ENCODE measurements around the gene C16orf86. TPM values are rescaled to one million over a fixed set of nuclear protein-coding genes. Genes with fewer than 3 reads are reported as not detected.

C16orf86 gene
- total and polyA plus RNA-seq, 2 of the 8 experiments (the other 6 are each of a cell fraction or from before 2014, with no cell fraction given) = 1.4 to 2.3 TPM

DNA sequence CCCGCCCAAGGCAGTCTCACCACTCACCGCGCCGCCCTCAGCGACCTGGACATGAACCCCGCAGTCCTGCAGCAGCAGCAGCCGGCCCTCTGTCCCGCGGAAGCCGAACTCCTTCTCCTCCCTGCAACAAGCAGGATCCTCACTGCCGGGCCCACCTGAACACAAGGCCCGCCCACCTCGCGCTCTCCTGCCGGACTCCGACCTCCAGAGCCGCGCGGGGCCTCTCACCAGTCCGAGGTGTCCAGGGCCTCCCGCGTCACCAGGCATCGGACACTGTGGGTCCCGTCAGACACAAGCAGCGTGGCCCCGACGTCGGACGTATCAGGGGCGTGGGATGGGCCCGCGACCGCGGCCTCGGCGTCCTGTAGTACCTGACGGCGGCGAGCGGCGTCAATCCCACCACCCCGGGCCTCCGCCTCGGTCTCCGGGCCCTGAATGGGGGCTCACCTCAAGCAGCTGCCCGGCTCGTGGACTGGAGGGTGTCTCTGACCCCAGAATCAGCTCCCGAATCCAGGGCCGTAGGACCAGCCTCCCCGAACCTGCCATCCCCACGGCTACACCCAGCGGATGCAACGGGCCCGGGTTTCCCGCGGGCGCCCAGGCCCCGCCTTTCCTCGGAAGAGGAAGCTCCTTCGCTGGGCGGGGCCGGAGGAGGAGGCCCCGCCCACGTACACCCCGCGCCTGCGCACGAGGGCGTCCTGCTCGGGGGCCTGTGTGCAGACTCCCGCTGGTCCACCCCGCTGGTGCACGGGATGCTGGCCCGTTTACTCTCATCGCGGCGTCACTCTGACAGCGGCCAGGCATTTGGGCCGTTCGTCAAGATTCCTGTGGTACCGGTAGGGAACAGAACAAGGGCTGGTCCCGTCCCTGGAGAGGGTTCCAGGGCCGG, 6.7 kb upstream of the C16orf86 start, which contains the start of gene ACD (continued):
- TF ChIP-seq TAF7 (optimal IDR thresholded peaks at IDR 0.05; ENCODE audit: borderline replicate concordance, low read depth, low read length) (no peak), PHF8 (conservative IDR thresholded peaks at IDR 0.05; ENCODE audit: low read depth, low read length) (peak; percentile 59), YY1 (IDR thresholded peaks at IDR 0.05; ENCODE audit: low read depth, low read length) (no peak), TCF12 (IDR thresholded peaks at IDR 0.05; ENCODE audit: low read depth, low read length) (no peak), KDM4A (IDR thresholded peaks at IDR 0.05; ENCODE audit: low read depth, low read length, severe bottlenecking) (peak; percentile 87), TBP (IDR thresholded peaks at IDR 0.05; ENCODE audit: low read depth, low read length) (no peak), SIN3A (conservative IDR thresholded peaks at IDR 0.05 in 1 of 2, IDR thresholded peaks at IDR 0.05 in 1 of 2; ENCODE audit: low read depth in 1 of 2, low read length in 2 of 2) (peak in 1 of 2 experiments; percentile 73; a peak in 2 of 4 replicates), TEAD4 (IDR thresholded peaks at IDR 0.05; ENCODE audit: low read depth, low read length) (no peak), RBBP5 (IDR thresholded peaks at IDR 0.05; ENCODE audit: borderline replicate concordance, low read depth, low read length) (no peak; the same call in 1 of the 2 replicates), SIX5 (IDR thresholded peaks at IDR 0.05; ENCODE audit: low read depth, low read length) (no peak), SRF (IDR thresholded peaks at IDR 0.05; ENCODE audit: low read depth, low read length) (no peak), CHD2 (IDR thresholded peaks at IDR 0.05; ENCODE audit: low read length) (no peak), MAFK (IDR thresholded peaks at IDR 0.05; ENCODE audit: low read depth, low read length) (no peak), GTF2F1 (IDR thresholded peaks at IDR 0.05; ENCODE audit: borderline replicate concordance, low read depth, low read length) (no peak), RNF2 (IDR thresholded peaks at IDR 0.05; ENCODE audit: borderline replicate concordance, low read depth, low read length, missing control alignments, poor library complexity, severe bottlenecking) (no peak), ZNF274 (IDR thresholded peaks at IDR 0.05; ENCODE audit: borderline replicate concordance, extremely low read depth, low read length) (no peak), CTBP2 (IDR thresholded peaks at IDR 0.05; ENCODE audit: borderline replicate concordance, insufficient read depth, insufficient read length, low read length) (no peak), RFX5 (IDR thresholded peaks at IDR 0.05; ENCODE audit: borderline replicate concordance, low read depth, low read length) (no peak)
- TF ChIP-seq, protein P1, sequence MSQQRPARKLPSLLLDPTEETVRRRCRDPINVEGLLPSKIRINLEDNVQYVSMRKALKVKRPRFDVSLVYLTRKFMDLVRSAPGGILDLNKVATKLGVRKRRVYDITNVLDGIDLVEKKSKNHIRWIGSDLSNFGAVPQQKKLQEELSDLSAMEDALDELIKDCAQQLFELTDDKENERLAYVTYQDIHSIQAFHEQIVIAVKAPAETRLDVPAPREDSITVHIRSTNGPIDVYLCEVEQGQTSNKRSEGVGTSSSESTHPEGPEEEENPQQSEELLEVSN (IDR thresholded peaks at IDR 0.05) = peak; percentile 51; the same call in 1 of the 2 replicates
- TF ChIP-seq, protein P2, sequence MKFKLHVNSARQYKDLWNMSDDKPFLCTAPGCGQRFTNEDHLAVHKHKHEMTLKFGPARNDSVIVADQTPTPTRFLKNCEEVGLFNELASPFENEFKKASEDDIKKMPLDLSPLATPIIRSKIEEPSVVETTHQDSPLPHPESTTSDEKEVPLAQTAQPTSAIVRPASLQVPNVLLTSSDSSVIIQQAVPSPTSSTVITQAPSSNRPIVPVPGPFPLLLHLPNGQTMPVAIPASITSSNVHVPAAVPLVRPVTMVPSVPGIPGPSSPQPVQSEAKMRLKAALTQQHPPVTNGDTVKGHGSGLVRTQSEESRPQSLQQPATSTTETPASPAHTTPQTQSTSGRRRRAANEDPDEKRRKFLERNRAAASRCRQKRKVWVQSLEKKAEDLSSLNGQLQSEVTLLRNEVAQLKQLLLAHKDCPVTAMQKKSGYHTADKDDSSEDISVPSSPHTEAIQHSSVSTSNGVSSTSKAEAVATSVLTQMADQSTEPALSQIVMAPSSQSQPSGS (IDR thresholded peaks at IDR 0.05; ENCODE audit: low read length) = no peak

Data from H1 (cell line).